ENCODE data around the gene CCDC136. TPM values are rescaled to one million over a fixed set of nuclear protein-coding genes. Genes with fewer than 3 reads are reported as not detected.

Gene CCDC136
- polyA plus RNA-seq, 4 donors: 0.22 to 4.5 (median 1.5) TPM

DNA sequence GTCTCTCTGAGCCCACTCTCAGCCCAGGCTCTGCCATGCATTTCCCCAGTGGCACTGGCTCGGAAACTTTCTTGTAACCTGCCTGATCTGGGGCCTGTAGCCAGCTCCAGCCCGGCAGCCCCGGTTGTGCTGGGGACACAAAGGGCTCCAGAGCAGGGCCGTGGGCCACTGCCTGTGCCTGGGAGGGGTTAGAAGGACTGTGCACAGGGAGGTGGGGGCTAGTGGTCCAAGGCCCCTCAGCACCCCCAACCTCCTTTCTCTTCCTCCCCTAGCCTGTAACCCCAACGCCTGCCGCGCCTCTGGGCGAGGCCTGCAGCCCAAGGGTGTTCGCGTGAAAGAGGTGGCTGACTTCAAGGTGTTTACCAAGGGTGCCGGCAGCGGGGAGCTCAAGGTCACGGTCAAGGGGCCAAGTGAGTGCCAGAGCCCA is 48.0 kb downstream of the CCDC136 start:
- Histone ChIP-seq H3K27me3 (ENCODE audit: control insufficient read depth in 3 of 3, insufficient read depth in 3 of 3, low read length in 3 of 3) (no peaks in the 10 kb centered on the region), H3K36me3 (ENCODE audit: control insufficient read depth in 3 of 3, insufficient read depth in 2 of 3, low read depth in 1 of 3, low read length in 3 of 3) (peaks cover 0 to 97% (median 0%) of the 10 kb centered on the region in 3 donors), H3K27ac (ENCODE audit: low read depth in 1 of 3, low read length in 2 of 3) (no peak overlapping the region), H3K4me3 (ENCODE audit: low read depth in 1 of 3, low read length in 3 of 3) (no peak overlapping the region), H3K9me3 (ENCODE audit: control insufficient read depth in 2 of 2, insufficient read depth in 1 of 2, low read depth in 1 of 2, low read length in 1 of 2) (no peaks in the 10 kb centered on the region), H3K4me1 (ENCODE audit: control insufficient read depth in 3 of 3, insufficient read depth in 2 of 3, low read depth in 1 of 3, low read length in 2 of 3) (no peaks in the 10 kb centered on the region)
- WGBS, 3 donors: 40 to 72% (median 52%) methylated on average over 12 to 13 of the region's 13 CpGs
- FAIRE-seq (no peak), DNase-seq (no peak)

DNA sequence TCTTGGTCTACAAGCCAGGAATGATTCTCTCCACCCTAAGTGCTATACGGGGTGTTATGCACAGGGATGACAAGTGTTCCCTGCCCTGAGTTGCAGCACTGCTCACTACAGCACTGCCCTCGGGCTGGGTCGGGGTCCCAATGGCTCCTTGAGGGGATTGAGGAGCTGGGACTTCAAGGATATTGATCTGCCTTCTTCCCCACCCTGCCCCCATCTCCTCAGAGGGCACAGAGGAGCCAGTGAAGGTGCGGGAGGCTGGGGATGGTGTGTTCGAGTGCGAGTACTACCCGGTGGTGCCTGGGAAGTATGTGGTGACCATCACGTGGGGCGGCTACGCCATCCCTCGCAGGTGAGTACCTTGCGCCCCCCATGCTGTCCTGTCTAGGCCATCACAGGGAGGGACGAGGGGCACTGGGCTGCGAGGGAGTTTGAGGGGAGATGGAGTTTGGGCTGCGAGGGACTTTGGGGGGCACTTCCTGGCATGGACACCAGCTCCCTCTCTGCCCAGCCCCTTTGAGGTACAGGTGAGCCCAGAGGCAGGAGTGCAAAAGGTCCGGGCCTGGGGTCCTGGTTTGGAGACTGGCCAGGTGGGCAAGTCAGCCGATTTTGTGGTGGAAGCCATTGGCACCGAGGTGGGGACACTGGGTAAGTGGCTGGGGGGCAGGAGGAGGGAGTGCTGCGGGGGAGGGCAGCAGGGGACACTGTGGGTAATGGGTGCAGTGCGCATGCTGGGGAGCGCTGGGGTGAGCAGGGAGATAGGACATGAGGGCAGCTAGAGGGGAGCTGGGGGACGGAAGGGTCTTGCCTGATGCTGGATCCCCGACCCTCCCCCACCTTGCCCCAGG is 48.8 kb downstream of the CCDC136 start:
- DNase-seq (no peak), FAIRE-seq (no peak)
- Histone ChIP-seq H3K4me3 (ENCODE audit: low read depth in 1 of 3, low read length in 3 of 3) (no peak overlapping the region), H3K9me3 (ENCODE audit: control insufficient read depth in 2 of 2, insufficient read depth in 1 of 2, low read depth in 1 of 2, low read length in 1 of 2) (no peaks in the 10 kb centered on the region), H3K4me1 (ENCODE audit: control insufficient read depth in 3 of 3, insufficient read depth in 2 of 3, low read depth in 1 of 3, low read length in 2 of 3) (no peaks in the 10 kb centered on the region), H3K36me3 (ENCODE audit: control insufficient read depth in 3 of 3, insufficient read depth in 2 of 3, low read depth in 1 of 3, low read length in 3 of 3) (peaks cover 0 to 98% (median 0%) of the 10 kb centered on the region in 3 donors), H3K27me3 (ENCODE audit: control insufficient read depth in 3 of 3, insufficient read depth in 3 of 3, low read length in 3 of 3) (no peaks in the 10 kb centered on the region), H3K27ac (ENCODE audit: low read depth in 1 of 3, low read length in 2 of 3) (no peak overlapping the region)
- 89 to 92% (median 91%) methylated on average over 23 of the region's 23 CpGs for WGBS, 3 donors

DNA sequence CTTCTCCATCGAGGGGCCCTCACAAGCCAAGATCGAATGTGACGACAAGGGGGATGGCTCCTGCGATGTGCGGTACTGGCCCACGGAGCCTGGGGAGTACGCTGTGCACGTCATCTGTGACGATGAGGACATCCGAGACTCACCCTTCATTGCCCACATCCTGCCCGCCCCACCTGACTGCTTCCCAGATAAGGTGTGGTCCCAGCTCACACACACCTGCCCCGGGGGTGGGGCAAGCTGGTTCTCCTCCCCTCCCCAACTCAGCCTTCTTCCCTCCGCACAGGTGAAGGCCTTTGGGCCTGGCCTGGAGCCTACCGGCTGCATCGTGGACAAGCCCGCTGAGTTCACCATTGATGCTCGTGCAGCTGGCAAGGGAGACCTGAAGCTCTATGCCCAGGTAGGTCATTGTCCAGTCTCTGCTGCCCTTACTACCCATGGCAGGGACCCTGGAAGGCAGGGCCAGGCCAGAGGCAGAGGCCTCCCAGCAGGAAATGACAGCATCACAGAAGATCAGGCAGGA is 49.5 kb downstream of the CCDC136 start:
- Histone ChIP-seq H3K4me3 (ENCODE audit: low read depth in 1 of 3, low read length in 3 of 3) (no peak overlapping the region), H3K27me3 (ENCODE audit: control insufficient read depth in 3 of 3, insufficient read depth in 3 of 3, low read length in 3 of 3) (no peaks in the 10 kb centered on the region), H3K27ac (ENCODE audit: low read depth in 1 of 3, low read length in 2 of 3) (no peak overlapping the region), H3K9me3 (ENCODE audit: control insufficient read depth in 2 of 2, insufficient read depth in 1 of 2, low read depth in 1 of 2, low read length in 1 of 2) (no peaks in the 10 kb centered on the region), H3K4me1 (ENCODE audit: control insufficient read depth in 3 of 3, insufficient read depth in 2 of 3, low read depth in 1 of 3, low read length in 2 of 3) (no peaks in the 10 kb centered on the region), H3K36me3 (ENCODE audit: control insufficient read depth in 3 of 3, insufficient read depth in 2 of 3, low read depth in 1 of 3, low read length in 3 of 3) (peaks cover 0 to 98% (median 0%) of the 10 kb centered on the region in 3 donors)
- FAIRE-seq (no peak), DNase-seq (no peak)
- 56 to 82% (median 72%) methylated on average over 14 to 17 of the region's 17 CpGs for WGBS, 3 donors

DNA sequence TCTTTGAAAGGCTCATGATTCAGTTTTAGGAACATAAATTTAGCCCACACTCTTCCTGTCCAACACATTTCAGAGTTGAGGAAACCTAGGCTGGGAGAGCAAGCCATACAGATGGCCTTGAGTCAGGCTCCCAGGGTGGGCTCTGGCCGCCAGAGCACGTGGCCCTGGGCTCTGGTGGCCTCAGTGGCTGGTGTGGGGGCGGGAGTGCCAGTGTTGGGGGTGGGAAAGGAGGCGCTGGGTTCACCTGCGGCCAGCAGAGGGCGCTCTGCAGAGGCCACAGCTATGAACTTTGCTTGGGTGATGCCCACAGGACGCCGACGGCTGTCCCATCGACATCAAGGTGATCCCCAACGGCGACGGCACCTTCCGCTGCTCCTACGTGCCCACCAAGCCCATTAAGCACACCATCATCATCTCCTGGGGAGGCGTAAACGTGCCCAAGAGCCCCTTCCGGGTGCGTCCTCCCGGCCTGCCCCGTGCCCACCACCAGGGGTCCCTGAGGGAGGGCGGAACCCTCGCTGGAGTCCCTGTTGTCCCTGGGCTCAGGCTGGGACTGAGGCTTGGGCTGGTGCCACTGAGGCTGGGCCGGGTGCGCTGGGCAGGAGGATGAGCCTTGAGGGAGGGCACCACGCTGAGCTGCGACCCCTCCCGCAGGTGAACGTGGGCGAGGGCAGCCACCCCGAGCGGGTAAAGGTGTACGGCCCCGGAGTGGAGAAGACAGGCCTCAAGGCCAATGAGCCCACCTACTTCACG is 50.3 kb downstream of the CCDC136 start:
- no peak for FAIRE-seq

GRCh38 chr7:128842674-128843641 is 51.2 kb downstream of the CCDC136 start:
- Histone ChIP-seq H3K9me3 (ENCODE audit: control insufficient read depth in 2 of 2, insufficient read depth in 1 of 2, low read depth in 1 of 2, low read length in 1 of 2) (no peaks in the 10 kb centered on the region), H3K27ac (ENCODE audit: low read depth in 1 of 3, low read length in 2 of 3) (no peak overlapping the region), H3K4me1 (ENCODE audit: control insufficient read depth in 3 of 3, insufficient read depth in 2 of 3, low read depth in 1 of 3, low read length in 2 of 3) (no peaks in the 10 kb centered on the region), H3K36me3 (ENCODE audit: control insufficient read depth in 3 of 3, insufficient read depth in 2 of 3, low read depth in 1 of 3, low read length in 3 of 3) (peaks cover 0 to 97% (median 0%) of the 10 kb centered on the region in 3 donors), H3K27me3 (ENCODE audit: control insufficient read depth in 3 of 3, insufficient read depth in 3 of 3, low read length in 3 of 3) (no peaks in the 10 kb centered on the region), H3K4me3 (ENCODE audit: low read depth in 1 of 3, low read length in 3 of 3) (no peak overlapping the region)
- FAIRE-seq: no peak
- WGBS, 3 donors: 75 to 93% (median 92%) methylated on average over 32 to 38 of the region's 38 CpGs
- no peak for DNase-seq

More for the DNA sequence above, 50.3 kb downstream of the CCDC136 start:
- no peaks in the 10 kb centered on the region for H3K27me3 ChIP-seq (ENCODE audit: control insufficient read depth in 3 of 3, insufficient read depth in 3 of 3, low read length in 3 of 3)
- WGBS, 3 donors: 39 to 53% (median 41%) methylated on average over 29 to 35 of the region's 35 CpGs
- no peak overlapping the region for H3K27ac ChIP-seq (ENCODE audit: low read depth in 1 of 3, low read length in 2 of 3)
- no peak overlapping the region for H3K4me3 ChIP-seq (ENCODE audit: low read depth in 1 of 3, low read length in 3 of 3)
- H3K9me3 ChIP-seq (ENCODE audit: control insufficient read depth in 2 of 2, insufficient read depth in 1 of 2, low read depth in 1 of 2, low read length in 1 of 2): no peaks in the 10 kb centered on the region
- DNase-seq: peak; percentile 49 to 65
- H3K4me1 ChIP-seq (ENCODE audit: control insufficient read depth in 3 of 3, insufficient read depth in 2 of 3, low read depth in 1 of 3, low read length in 2 of 3): no peaks in the 10 kb centered on the region
- H3K36me3 ChIP-seq (ENCODE audit: control insufficient read depth in 3 of 3, insufficient read depth in 2 of 3, low read depth in 1 of 3, low read length in 3 of 3): peaks cover 0 to 98% (median 0%) of the 10 kb centered on the region in 3 donors

- H3K36me3 ChIP-seq (ENCODE audit: control insufficient read depth in 3 of 3, insufficient read depth in 2 of 3, low read depth in 1 of 3, low read length in 3 of 3): peaks cover 0 to 96% (median 0%) of the 10 kb centered on the region in 3 donors
- DNase-seq: peak in 1 of 2 donors; percentile 13
Measured at GRCh38 chr7:128843938-128844621, 52.3 kb downstream of the CCDC136 start.

DNA sequence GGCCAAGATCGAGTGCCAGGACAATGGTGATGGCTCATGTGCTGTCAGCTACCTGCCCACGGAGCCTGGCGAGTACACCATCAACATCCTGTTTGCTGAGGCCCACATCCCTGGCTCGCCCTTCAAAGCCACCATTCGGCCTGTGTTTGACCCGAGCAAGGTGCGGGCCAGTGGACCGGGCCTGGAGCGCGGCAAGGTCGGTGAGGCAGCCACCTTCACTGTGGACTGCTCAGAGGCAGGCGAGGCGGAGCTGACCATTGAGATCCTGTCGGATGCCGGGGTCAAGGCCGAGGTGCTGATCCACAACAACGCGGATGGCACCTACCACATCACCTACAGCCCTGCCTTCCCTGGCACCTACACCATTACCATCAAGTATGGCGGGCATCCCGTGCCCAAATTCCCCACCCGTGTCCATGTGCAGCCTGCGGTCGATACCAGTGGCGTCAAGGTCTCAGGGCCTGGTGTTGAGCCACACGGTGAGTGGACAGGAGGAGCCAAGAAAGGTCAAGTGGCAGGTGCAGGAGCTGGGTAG is 53.1 kb downstream of the CCDC136 start:
- Histone ChIP-seq H3K27me3 (ENCODE audit: control insufficient read depth in 3 of 3, insufficient read depth in 3 of 3, low read length in 3 of 3) (no peaks in the 10 kb centered on the region), H3K4me3 (ENCODE audit: low read depth in 1 of 3, low read length in 3 of 3) (no peak overlapping the region), H3K36me3 (ENCODE audit: control insufficient read depth in 3 of 3, insufficient read depth in 2 of 3, low read depth in 1 of 3, low read length in 3 of 3) (peaks cover 0 to 96% (median 0%) of the 10 kb centered on the region in 3 donors), H3K27ac (ENCODE audit: low read depth in 1 of 3, low read length in 2 of 3) (no peak overlapping the region), H3K4me1 (ENCODE audit: control insufficient read depth in 3 of 3, insufficient read depth in 2 of 3, low read depth in 1 of 3, low read length in 2 of 3) (peaks cover 0 to 3% (median 0%) of the 10 kb centered on the region in 3 donors), H3K9me3 (ENCODE audit: control insufficient read depth in 2 of 2, insufficient read depth in 1 of 2, low read depth in 1 of 2, low read length in 1 of 2) (no peaks in the 10 kb centered on the region)
- no peak for FAIRE-seq
- WGBS, 3 donors: 90 to 94% (median 94%) methylated on average over 25 of the region's 25 CpGs
- DNase-seq: no peak

More at GRCh38 chr7:128843938-128844621, 52.3 kb downstream of the CCDC136 start:
- 83 to 92% (median 90%) methylated on average over 17 of the region's 17 CpGs for WGBS, 3 donors
- H3K4me3 ChIP-seq (ENCODE audit: low read depth in 1 of 3, low read length in 3 of 3): no peak overlapping the region
- no peak overlapping the region for H3K27ac ChIP-seq (ENCODE audit: low read depth in 1 of 3, low read length in 2 of 3)
- no peaks in the 10 kb centered on the region for H3K9me3 ChIP-seq (ENCODE audit: control insufficient read depth in 2 of 2, insufficient read depth in 1 of 2, low read depth in 1 of 2, low read length in 1 of 2)
- no peaks in the 10 kb centered on the region for H3K4me1 ChIP-seq (ENCODE audit: control insufficient read depth in 3 of 3, insufficient read depth in 2 of 3, low read depth in 1 of 3, low read length in 2 of 3)
- no peaks in the 10 kb centered on the region for H3K27me3 ChIP-seq (ENCODE audit: control insufficient read depth in 3 of 3, insufficient read depth in 3 of 3, low read length in 3 of 3)
- no peak for FAIRE-seq
